Measurements from ENCODE around the gene HS1BP3. TPM values are rescaled to one million over a fixed set of nuclear protein-coding genes. Genes with fewer than 3 reads are reported as not detected.

Gene HS1BP3
- total RNA-seq, 1 donor from 2014 or later = 22.2 TPM

DNA sequence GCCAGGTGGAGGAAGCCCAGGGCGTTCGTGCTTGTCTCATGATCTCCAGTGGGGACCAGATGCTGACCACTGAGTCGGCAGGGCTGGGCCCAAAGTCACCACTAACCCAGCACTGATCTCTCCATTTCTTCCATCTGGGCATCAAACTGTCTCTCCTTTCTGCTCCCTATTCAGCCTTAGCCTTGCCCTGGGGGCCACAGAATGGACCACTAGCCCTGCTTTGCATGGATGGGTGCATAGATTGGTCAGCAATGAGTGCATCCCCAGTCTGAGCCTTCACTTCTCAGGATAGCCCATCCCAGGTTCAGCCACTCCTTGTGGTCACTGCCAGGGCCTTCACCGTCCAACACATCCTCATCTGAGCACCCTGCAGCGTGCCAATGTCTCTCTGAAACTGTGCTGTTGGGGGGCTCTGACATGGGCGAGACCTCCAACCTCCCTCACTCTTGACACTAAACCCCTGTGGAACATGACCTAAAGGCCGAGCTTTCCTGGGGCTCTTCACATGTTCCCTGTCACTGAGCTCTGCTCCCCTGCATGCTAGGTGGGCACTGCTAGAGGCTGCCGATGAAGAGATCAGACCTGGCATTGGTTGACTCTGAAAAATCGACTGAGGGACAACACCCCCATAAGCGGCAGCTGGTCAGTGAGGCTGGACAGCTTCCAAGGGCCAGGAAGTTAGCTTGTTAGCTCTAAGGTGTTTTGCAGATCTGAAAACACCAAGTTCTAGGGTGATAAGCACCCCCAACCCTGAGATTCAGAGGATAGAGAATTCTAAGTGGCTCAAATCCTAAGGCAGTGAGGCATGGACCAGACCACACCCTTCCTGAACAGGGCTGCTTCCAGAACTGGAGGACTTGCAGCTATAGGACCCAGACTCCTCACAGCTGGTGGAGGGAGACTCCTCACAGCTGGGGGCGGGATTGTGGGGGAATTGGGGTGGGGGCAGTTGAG, 61.7 kb downstream of the HS1BP3 start:
- no peak for DNase-seq (ENCODE audit: low read depth, low spot score)

DNA sequence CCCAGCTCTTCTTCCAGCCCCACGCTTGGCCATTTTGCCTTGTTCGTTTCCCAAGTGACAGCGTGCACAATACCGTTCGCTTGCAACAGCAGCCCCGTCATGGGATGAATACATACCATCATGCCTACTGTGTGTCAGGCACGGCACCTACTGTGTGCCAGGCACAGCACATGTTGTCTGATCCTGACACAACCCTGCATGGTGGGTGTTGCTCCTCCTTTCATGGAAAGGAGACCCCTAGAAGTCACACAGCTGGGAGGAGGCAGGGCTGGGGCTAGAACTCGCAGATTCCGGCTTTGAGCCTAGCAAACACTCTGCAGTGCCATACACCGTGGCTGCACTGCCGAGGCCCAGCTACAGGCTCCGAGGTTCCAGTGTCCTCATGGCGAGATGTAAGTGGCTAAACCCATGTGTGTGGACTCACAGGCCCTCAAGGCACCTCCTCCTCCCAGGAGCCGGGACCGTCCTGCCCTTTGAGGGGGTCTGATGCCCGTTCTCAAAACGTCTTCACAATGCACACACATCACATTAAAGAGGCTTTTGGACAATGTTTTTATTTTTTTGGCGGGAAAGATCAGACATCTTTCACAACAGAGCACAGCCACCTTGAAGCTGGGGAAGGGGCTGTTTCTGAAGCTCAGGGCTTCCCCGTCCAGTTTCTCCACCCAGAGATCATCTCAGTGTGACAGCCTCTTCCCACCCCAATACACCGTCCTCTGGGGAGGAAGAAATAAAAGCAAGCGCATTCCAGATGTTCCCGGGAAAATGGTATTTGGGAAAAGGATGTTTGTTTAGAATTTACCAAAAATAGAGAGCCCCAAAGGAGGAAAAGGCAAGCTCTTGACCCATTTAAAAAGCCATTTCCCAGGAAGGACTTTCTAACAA, 64.9 kb downstream of the HS1BP3 start:
- DNase-seq (ENCODE audit: low read depth, low spot score) = no peak

DNA sequence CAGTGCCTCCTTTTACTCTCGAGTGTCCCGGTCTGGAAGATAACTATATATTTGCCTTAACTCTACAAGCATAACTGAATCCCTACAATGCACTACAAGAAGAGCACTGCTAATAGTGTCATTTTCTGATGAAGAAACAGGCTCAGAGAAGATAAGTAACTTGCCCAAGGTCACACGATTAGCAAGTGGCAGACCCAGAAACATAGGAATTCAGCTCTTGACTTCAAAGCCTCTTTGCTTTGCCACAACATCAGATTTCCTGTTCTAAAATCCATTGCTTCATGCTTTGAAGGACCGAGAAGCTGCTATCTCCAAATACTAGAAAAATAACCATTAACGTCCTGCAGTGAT, 65.6 kb downstream of the HS1BP3 start:
- DNase-seq (ENCODE audit: low read depth, low spot score) = no peak

DNA sequence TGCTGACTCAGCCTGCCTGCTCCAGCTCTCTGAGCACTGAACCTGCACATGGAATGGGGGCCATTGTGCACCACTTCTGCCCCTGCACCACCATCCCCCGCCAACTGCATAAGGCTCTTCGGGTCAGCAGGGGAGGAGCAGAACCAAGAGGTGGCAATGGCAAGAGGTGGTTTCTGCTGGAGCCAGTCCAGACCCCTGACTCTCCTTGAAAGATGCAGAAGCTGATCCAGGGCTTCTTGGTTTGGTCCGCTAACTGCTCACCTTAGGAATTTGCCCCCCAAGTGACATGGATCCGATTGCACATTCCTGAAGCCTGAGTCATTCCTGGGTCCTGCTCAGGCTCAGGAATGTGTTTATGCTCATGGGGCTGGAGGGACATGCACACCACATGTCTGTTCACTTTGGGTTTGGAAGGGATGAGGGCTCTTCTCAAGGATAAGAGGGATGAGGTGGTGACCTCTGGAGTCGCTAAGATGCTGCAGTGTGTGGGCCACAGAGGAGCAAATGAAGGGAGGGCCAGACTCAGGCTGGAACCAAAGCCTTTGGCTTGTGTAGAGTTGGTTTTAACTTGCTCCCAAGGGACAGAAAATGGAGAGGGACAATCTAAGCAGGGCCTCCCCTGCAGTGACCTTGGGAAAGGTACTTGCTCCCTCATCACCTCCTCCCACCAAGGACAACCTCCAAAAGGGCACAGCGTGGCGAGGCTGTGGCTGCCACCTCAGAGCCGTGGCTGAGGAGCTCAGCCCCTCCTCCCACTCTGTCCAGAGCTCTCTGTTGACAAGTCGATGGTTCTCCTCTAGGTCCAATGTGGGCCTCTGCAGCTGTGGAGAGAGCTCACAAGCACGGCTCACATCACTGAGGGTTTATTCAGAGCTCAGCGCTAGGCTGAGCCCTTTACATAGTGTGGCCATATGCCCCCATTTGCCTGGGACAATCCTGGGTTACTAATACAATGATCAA, 66.2 kb downstream of the HS1BP3 start:
- peak; percentile 89 for DNase-seq (ENCODE audit: low read depth, low spot score)

DNA sequence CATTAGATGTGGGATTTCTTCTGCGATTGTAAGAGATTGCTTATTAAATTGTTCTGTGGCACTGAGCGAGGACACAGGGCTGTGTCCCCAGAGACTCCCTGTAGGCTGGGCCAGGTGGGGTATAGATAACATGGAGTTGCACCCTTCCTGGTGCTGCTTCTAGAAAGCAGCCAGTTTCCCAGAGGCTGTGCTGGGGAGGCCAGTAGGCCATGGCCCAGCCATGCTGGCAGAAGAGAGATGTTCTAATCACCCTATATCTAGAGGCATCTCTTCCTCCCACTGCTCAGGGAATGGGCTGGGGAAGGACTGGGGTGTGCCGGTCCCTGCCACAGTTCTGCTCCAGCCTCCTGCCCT, 66.9 kb downstream of the HS1BP3 start:
- DNase-seq (ENCODE audit: low read depth, low spot score) = no peak

DNA sequence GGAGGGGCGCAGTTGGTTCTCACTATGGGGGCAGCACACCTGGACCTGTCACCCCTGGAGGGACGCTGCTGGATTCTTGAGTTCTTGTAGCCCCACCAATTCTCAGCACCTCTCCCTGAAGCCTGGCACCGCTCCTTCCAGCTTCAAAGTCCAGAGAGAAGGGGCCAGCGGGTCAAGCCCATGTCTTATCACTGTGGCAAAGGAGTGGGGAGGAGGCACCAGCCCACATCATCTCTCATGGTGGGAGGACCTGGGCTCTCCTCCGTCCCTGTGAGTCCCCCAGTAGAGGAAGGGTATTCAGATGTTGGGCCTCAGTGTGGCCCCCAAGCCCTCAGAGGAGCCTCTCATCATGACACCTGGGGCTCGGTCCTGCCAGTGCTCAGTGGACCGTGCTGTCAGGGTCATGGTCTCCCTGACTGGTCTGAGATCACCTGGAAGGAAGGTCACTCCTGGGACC, 67.4 kb downstream of the HS1BP3 start:
- DNase-seq (ENCODE audit: low read depth, low spot score) = no peak

DNA sequence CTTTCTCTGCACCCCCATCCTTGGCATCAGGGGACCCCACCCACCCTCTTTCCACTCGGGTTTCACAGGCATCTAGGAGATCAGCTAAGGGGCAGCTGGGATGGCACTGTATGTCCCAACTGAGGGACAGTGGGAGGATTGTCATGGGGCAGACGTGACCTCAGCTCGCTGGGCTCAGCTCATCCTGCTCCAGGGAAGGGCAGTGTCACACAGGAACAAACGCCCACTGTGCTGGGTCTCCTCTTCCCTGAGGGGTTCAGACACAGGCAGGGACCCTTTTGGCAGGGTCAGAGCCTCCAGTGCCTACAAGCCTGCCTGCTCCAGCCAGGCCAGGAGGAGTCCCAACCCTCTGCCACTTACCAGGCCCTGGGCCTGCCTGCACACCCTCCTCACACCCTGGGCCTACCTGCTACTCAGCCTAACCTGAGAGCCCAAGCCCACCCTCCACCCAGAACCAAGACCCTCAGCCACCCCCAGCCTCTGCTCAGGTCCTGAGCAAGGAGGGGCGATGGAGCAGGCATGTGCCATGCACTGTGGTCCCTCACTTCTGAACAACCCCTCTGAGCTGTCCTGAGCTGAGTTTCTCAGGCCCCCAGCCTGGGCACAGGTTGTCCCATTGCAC, 68.2 kb downstream of the HS1BP3 start:
- DNase-seq (ENCODE audit: low read depth, low spot score) = no peak

DNA sequence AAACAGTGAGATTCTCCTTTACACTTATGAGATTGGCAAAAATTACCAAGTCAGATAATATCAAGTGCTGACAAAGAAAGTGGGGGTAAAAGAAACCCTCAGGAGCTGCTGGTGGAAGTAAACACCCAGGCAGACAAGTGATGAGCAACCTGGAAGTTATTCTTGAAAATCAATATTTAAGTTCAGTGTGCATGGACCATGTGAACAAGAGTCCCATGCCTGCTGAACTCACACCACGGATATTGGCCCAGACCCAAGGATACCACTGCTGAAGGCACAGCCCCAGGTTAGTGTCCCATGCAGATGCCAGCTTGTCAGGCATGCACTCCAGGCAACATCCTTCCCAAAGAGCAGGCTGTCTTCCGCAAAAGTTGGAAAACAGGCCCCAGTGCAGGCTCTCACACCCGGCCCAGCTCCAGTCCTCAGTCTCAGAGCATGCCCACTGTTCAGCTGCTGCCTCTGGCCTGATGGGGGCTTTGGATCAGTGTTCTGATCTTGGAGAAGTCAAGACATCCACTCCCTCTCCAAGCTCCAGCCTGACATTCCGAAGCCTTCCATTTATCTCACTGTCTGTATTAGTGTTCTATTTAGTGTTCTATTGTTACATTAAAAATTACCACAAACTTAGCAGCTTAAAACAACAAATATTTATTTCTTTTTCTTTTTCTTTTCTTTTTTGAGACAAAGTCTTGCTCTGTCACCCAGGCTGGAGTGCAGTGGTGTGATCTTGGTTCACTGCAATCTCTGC, 70.0 kb downstream of the HS1BP3 start:
- no peak for DNase-seq (ENCODE audit: low read depth, low spot score)

DNA sequence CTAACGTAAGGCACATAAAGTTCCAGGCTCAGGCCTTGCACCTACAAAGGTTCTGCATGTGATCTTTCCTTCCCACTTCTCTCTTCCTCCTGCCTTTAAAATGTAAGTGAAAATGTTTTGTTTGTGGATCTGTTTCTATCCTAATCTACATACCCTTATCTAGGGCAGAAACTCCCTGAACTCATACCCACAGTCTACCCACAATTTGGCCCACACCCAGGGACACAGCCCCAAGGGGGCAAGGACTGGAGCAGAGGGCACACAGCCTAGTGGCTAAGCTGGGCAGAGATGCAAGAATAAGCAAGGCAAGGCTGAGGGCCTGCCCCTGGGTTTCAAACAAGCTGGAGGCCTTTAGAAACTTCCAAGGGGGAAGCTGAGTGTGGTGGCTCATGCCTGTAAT, 71.0 kb downstream of the HS1BP3 start:
- DNase-seq (ENCODE audit: low read depth, low spot score) = no peak

DNA sequence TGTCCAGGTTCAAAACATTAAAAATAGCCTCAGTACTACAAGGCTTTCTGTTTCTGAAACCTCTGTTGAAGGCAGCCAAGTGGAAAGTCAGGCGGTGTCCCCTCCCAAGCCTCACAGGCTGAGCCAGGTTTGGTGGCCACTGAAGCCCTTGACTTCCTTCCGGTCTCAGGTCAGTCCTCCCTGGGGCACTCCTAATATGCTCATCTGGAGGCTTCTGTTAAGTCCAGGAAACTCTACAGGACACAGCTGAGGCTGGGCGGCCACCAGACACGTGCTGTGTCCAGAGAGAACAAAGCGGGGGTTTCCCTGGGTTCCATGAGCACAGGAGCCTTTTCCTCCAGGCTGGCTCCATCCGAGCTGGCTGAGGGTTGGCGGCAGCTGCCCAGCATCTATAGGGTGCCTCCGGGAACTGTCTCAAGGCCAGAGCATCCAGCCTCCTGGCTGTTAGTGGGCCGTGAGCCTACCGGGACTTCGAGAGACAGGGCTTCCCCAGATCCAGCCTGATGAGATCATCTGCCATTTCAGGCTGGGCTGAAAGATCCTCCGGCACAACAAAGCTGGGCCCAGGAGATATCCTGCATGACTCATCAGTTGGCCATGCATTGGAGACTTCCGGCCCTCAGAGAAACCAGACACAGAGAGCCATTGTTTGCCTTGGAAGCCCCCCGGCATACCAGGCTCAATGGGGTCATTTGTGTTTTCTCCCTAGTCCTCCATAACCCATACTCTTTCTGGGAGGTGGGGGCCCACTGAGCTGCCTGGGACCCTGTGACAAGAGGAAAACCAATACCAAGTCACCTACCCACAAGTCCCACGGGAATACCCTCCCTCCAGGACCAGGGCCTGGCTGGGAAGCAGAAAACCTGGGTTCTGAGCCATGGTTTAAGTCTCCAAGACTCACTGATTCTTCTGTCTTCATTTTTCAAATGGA, 71.7 kb downstream of the HS1BP3 start:
- peak; percentile 99 for DNase-seq (ENCODE audit: low read depth, low spot score)

DNA sequence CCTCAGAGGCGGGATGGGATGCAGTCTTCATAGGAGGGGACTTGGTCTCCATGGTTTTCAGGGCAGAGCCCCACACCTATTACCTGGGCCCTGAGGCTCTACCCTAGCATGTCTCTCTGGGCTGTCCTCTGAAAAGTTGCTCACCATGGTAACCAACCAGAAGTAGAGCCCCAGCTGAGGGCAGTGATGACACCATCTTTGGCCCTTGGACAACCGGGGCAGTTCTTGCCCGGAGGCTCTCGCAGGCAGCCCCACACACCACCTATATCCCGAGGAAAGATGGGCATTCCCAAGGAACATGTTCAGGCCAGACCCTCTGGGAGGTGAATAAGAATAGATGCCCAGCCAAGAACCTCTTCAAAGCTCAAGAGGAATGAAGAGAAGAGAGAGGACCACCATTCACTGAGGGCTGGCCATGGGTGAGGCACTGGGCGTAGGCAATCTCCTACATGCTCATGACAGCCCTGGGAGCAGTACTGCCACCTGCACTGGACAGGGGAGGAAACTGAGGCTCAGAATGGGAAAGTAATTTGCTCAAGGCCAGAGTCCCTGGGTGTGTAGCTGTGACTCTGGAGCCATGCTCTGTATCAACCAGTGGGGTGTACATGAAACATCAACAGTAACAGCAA, 72.5 kb downstream of the HS1BP3 start:
- no peak for DNase-seq (ENCODE audit: low read depth, low spot score)

DNA sequence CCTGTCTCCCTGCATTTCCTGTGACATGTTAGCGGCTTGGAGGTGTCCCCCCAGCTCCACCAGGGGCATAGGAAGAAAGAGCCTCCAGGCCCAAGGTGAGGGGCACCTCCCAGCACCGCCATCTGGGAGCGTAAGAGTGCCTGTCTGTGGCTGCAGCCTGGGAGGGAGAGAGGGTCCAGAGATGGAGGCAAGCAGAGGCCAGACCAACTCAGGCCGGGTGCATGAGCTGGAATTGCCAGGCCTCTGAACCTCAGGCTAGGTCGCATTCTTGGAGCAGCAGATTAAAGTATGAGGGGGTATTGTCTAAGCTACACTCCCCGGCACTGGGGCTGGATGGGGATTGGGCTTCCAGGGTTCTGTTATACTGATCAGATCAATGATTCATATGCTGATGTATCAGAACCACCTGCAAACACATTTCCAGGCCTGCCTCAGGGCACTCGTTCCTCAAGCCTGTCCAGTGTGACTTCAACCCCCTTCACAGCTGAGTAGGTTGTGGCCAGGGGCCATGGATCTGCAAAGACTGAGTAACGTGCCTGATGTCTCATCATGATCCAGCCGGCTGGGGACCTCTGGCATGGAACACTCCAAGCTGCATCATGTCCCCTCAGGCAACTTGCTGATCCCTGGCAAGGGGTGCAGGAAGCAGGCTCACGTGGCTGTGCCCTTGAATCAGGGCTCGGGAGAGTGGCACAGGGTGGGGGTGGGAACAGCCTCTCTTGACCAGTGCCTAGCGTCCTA, 73.2 kb downstream of the HS1BP3 start:
- DNase-seq (ENCODE audit: low read depth, low spot score) = no peak

DNA sequence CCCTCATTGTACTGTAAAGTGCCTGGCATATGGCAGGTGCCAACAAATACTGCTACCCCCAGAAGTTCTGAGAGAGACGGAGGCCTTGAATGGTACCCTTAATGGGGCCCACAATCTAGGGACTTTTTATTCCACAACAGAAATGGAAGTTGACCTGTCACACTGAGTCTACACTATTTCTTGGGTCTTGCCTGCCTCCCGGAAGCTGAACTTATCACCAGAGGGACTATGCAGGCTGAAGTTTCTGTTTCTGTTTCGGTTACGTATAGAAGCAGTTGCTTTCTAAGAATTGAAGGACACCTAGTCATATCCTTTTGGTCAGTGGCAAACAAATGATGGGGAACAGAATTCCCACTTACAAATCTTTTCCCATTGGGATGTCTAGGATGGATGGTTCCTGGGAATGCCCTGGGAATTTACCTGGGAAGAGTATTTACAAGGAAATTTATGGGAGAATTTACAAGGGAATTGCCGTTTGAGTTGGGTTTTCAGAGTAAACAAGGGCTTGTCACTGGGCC, 74.2 kb downstream of the HS1BP3 start:
- no peak for DNase-seq (ENCODE audit: low read depth, low spot score)

DNA sequence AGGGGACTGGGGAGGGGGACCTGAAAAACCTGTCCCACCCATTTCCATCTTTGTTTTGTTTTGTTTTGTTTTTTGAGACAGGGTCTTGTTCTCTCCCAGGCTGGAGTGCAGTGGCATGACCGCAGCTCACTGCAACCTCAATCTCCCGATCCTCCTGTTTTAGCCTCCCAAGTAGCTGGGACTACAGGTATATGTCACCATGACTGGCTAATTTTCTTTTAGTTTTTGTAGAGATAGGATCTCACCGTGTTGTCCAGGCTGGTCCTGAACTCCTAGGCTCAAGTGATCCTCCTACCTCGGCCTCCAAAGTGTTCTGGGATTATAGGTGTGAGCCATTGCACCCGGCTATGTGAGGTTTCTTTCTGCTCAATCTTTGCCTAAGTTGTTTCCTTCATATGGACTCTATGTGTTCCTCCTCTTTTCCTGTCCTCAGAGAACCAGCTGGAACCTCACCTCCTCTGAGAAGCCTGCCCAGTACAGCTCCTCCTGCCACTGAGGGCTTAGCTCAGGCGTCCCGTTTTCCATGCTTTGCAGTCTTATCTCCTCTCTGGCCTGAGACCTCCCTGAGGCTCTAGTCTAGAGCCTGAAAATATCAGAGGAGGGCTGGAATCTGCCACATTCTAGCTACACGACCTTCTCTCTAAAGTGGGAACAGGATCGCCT, 74.8 kb downstream of the HS1BP3 start:
- DNase-seq (ENCODE audit: low read depth, low spot score) = no peak

DNA sequence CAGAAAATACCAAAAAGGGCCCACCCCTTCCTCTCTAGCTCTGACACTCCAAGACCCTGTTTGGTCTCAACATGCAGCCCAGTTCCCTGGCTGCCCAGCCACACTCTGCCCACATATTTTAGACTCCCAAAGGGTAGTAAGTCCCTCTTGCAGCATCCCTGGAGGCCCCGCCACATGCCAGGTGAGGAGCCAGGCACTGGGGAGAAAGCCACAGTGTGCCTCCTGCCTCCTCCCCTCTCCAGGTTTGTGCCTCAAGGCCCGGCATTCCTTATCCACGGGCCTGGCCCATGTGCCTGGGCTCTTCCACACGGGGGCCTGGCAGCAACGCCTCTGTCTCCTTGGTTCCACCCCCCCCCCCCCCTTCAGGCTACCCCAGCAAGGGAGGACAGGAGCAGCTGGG, 75.5 kb downstream of the HS1BP3 start:
- DNase-seq (ENCODE audit: low read depth, low spot score) = no peak

DNA sequence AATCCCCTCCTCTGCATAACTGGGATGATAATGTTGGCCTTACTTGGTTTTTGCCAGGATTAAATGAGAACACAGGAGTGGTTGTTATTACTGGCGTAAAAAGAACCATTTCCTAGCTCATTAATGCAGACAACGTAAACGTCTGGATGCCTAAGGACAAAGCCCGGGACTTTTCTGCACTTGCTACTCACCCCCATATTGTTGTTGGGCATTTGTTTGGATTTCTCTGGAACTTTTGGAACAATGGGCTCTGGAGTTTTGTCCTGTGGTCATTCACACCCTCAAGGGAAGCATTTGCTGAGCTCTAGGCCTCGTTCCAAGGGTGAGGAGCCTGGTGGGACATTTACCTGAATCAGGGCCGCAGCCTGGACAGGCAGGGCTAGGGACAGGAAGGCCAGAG, 76.0 kb downstream of the HS1BP3 start:
- DNase-seq (ENCODE audit: low read depth, low spot score) = peak; percentile 80

DNA sequence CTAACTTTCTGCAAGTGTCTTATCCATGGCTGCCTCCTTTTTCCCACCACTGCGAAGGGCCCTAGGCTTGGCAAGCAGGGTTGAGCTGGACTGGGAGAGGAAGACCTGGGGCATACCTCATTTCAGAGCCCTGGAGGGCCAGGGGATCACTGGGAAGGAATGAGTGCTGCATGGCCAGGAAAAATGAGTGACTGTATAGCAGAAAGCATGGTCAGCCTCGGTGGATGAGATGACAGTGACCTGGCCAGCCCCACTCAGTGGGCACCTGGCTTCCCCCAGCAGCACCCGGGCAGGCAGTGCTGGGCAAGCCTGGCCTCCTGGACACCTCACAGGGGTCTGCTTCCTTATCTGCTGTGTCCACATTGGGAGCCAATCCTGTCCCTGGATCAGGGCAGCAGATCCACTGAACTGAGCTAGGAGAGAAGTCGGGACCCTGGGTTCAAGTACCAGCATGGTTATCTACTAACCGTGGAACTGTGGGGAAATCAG, 76.4 kb downstream of the HS1BP3 start:
- no peak for DNase-seq (ENCODE audit: low read depth, low spot score)

All from pulmonary artery endothelial cell (primary cell).